Measurements from ENCODE around the gene BPIFB6. TPM values are rescaled to one million over a fixed set of nuclear protein-coding genes. Genes with fewer than 3 reads are reported as not detected.

Gene BPIFB6
- total and polyA plus RNA-seq, 2 of the 4 experiments (the other 2 are of a cell fraction), result not detected

GRCh38 chr20:33070111-33071053 is 38.9 kb downstream of the BPIFB6 start (continued):
- TF ChIP-seq RCOR1 (IDR thresholded peaks at IDR 0.05; ENCODE audit: insufficient replicate concordance, low read length), result no peak

- no peak overlapping the region for H2BK120ac ChIP-seq (ENCODE audit: low read depth, low read length)
- no peak overlapping the region for H2BK20ac ChIP-seq (ENCODE audit: low read depth, low read length)
- no peak overlapping the region for H2BK5ac ChIP-seq (ENCODE audit: low read depth, low read length, poor library complexity, severe bottlenecking)
- no peak overlapping the region for H3K27ac ChIP-seq (ENCODE audit: insufficient read depth, low read length)
- ATAC-seq (ENCODE audit: low read depth) (no peak), DNase-seq (no peak)
- no peak overlapping the region for H3K4ac ChIP-seq (ENCODE audit: low read depth, low read length)
- H4K91ac ChIP-seq (ENCODE audit: insufficient read depth, low read depth, low read length), result no peak overlapping the region
- no peak overlapping the region for H3K4me2 ChIP-seq (ENCODE audit: low read depth, low read length)
- H2AK9ac ChIP-seq (replicated peaks; ENCODE audit: low read depth, low read length, poor library complexity), result no peak overlapping the region
- no peak overlapping the region for H3K14ac ChIP-seq (replicated peaks; ENCODE audit: low read depth, low read length)
- no peak overlapping the region for H2BK15ac ChIP-seq (ENCODE audit: low read depth, low read length)
- intact Hi-C loops (cut with micrococcal nuclease), result no loop called here
- no peak overlapping the region for H3K9ac ChIP-seq (ENCODE audit: low read depth, low read length)
- no peak overlapping the region for H3K18ac ChIP-seq (ENCODE audit: low read depth, low read length)
- no peak overlapping the region for H4K5ac ChIP-seq (ENCODE audit: low read depth, low read length)
- no peaks in the 10 kb centered on the region for H3K4me1 ChIP-seq (ENCODE audit: control insufficient read depth, insufficient read depth, low read length)
- POLR2A ChIA-PET (ENCODE audit: unreplicated experiment), result no interaction called here
- no peaks in the 10 kb centered on the region for H3K9me1 ChIP-seq (ENCODE audit: insufficient read depth, low read length)
- no peak overlapping the region for H2AK5ac ChIP-seq (ENCODE audit: low read depth, low read length)
- dilution Hi-C loops (cut with HindIII; ENCODE audit: low sequenced_read_pairs, unreplicated experiment), result no loop called here
- no CpG with 5 or more reads among the region's 5 CpGs for WGBS, 2 experiments (ENCODE audit: extremely low coverage in 2 of 2, insufficient read length in 1 of 2)
- no peaks in the 10 kb centered on the region for H3K36me3 ChIP-seq (ENCODE audit: control insufficient read depth, insufficient read depth, low read length)
- H4K8ac ChIP-seq (ENCODE audit: low read depth in 2 of 2, low read length in 2 of 2), result no peak overlapping the region
- no peak overlapping the region for H3K56ac ChIP-seq (ENCODE audit: extremely low read depth, insufficient read depth, low read length)
- H3K27me3 ChIP-seq (ENCODE audit: control insufficient read depth, insufficient read depth, low read length), result peaks cover 17% of the 10 kb centered on the region
- BruUV-seq (replicated peaks), result no TSS peak
- H2AFZ ChIP-seq (replicated peaks; ENCODE audit: low read length, poor library complexity), result no peak overlapping the region
- CTCF ChIA-PET, result no interaction called here
- no peaks in the 10 kb centered on the region for H3K79me1 ChIP-seq (ENCODE audit: low read depth in 1 of 2, low read length in 2 of 2)
- in situ Hi-C loops (cut with MboI; ENCODE audit: low sequenced_read_pairs), result no loop called here
- no peaks in the 10 kb centered on the region; the same call in 1 of the 2 replicates for H4K20me1 ChIP-seq (ENCODE audit: insufficient read depth, low read length)
- H3K23ac ChIP-seq (ENCODE audit: low read depth, low read length), result no peak overlapping the region
- no peaks in the 10 kb centered on the region for H3K9me3 ChIP-seq (ENCODE audit: control insufficient read depth, insufficient read depth, low read length)
- no peak overlapping the region for H3K4me3 ChIP-seq (ENCODE audit: insufficient read depth, low read depth, low read length)
- TF ChIP-seq ELK1 (IDR thresholded peaks at IDR 0.05; ENCODE audit: borderline replicate concordance, low read depth, low read length) (no peak), RCOR1 (IDR thresholded peaks at IDR 0.05; ENCODE audit: insufficient replicate concordance, low read length) (no peak)
Observed at GRCh38 chr20:33071198-33071597, 39.8 kb downstream of the BPIFB6 start.

Measured in IMR-90 (cell line).